Astrocyte (in vitro differentiated cells and primary cell): ENCODE measurements around the gene ABCC8. TPM values are rescaled to one million over a fixed set of nuclear protein-coding genes. Genes with fewer than 3 reads are reported as not detected.

ENCODE experiments used
- DNase-seq: peaks from one replicate; pipeline ENCODE4 v3.0.0-alpha.2; 2010; ENCODE audit warnings: low read depth
- FAIRE-seq: peaks from 2 replicates; lab custom pipeline; 2011; peaks lifted over from hg19 to GRCh38; lab: Jason Lieb, UNC
- H2AFZ ChIP-seq: 2 replicates; pipeline ENCODE4 v1.6.0; 2012; ENCODE audit warnings: low read depth, low read length, inconsistent platforms
- H3K27ac ChIP-seq: 2 replicates; pipeline ENCODE4 v1.5.1; 2011; ENCODE audit warnings: low read depth, low read length, inconsistent platforms
- H3K27me3 ChIP-seq: 2 replicates; pipeline ENCODE4 v1.6.0; 2011; ENCODE audit warnings: low read length, inconsistent platforms; ENCODE audit not compliant: insufficient read depth
- H3K36me3 ChIP-seq: 2 replicates; pipeline ENCODE4 v1.5.1; 2011; ENCODE audit warnings: low read length, inconsistent platforms; ENCODE audit not compliant: insufficient read depth
- H3K4me1 ChIP-seq: 2 replicates; pipeline ENCODE4 v1.5.1; 2011; ENCODE audit warnings: low read length, inconsistent platforms; ENCODE audit not compliant: insufficient read depth
- H3K4me2 ChIP-seq: 2 replicates; pipeline ENCODE4 v1.6.0; 2012; ENCODE audit warnings: low read length, inconsistent platforms
- H3K4me3 ChIP-seq: 2 replicates; pipeline ENCODE4 v1.5.1; 2011; ENCODE audit warnings: low read depth, mild to moderate bottlenecking, low read length, inconsistent platforms; ENCODE audit not compliant: insufficient read depth
- H3K79me2 ChIP-seq: 2 replicates; pipeline ENCODE4 v1.6.0; 2012; ENCODE audit warnings: mild to moderate bottlenecking, low read length, inconsistent platforms; ENCODE audit not compliant: insufficient read depth
- H3K9ac ChIP-seq: 2 replicates; pipeline ENCODE4 v1.6.0; 2012; ENCODE audit warnings: mild to moderate bottlenecking, low read length, inconsistent platforms
- H3K9me3 ChIP-seq: 2 replicates; pipeline ENCODE4 v1.5.1; 2012; ENCODE audit warnings: low read depth, mild to moderate bottlenecking, low read length, inconsistent platforms; ENCODE audit not compliant: insufficient read depth
- H4K20me1 ChIP-seq: 2 replicates; pipeline ENCODE4 v1.6.0; 2012; ENCODE audit warnings: low read length, inconsistent platforms; ENCODE audit not compliant: insufficient read depth
- H3K27ac Mint-ChIP-seq: one replicate; pipeline ENCODE4 v1.8.0; 2021; ENCODE audit warnings: mild to moderate bottlenecking, mixed read lengths; ENCODE audit not compliant: unreplicated experiment
- H3K27me3 Mint-ChIP-seq: one replicate; pipeline ENCODE4 v1.8.0; 2021; ENCODE audit warnings: low read depth, mixed read lengths; ENCODE audit not compliant: unreplicated experiment
- H3K36me3 Mint-ChIP-seq: one replicate; pipeline ENCODE4 v1.8.0; 2021; ENCODE audit warnings: low read depth, mixed read lengths; ENCODE audit not compliant: unreplicated experiment
- H3K4me1 Mint-ChIP-seq: one replicate; pipeline ENCODE4 v1.8.0; 2021; ENCODE audit warnings: low read depth, mixed read lengths; ENCODE audit not compliant: unreplicated experiment
- H3K4me3 Mint-ChIP-seq: one replicate; pipeline ENCODE4 v1.8.0; 2021; ENCODE audit warnings: mild to moderate bottlenecking, moderate library complexity, mixed read lengths; ENCODE audit not compliant: unreplicated experiment
- H3K9me3 Mint-ChIP-seq: one replicate; pipeline ENCODE4 v1.8.0; 2021; ENCODE audit warnings: mild to moderate bottlenecking, mixed read lengths; ENCODE audit not compliant: unreplicated experiment
- EZH2 ChIP-seq: IDR thresholded peaks from 2 replicates; pipeline ENCODE4 v1.6.1; 2012; ENCODE audit warnings: mild to moderate bottlenecking, low read length, inconsistent platforms; ENCODE audit not compliant: insufficient read depth
- total RNA-seq: library from RNA; stranded (reverse); gene quantifications from 2 replicates; pipeline ENCODE4 v1.2.1, GENCODE V29; 2021
- TF ChIP-seq, protein P1 (sequence below): IDR thresholded peaks from 2 replicates; pipeline ENCODE4 v1.5.1; 2011; ENCODE audit warnings: low read depth, mild to moderate bottlenecking, inconsistent platforms, low read length, moderate library complexity; ENCODE audit not compliant: insufficient read depth

The ABCC8 gene
- total RNA-seq, 1 donor from 2014 or later, result not detected

DNA sequence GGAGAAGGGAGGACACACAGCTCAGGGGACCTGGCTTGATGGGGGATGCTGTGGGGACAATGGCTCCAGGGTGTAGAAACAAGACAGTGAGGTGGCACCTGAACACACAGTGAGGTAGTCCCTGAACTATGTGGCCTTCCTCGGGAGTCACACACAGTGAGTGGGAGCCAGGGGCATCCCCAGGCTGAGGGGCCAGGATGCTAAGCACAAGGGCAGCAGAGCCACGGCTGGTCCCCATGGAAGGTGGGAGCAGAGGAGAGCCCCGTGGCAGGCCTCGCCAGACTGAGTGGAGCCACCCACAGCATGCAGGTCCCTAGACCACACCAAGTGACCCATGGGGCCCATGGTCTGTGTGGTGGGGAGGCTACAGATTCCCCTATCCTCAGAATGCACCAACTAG is 26.0 kb upstream of the ABCC8 start:
- H3K36me3 ChIP-seq, result no peaks in the 10 kb centered on the region
- H3K27me3 ChIP-seq, result peaks cover 10% of the 10 kb centered on the region
- no peak for TF ChIP-seq EZH2
- TF ChIP-seq, protein P1, sequence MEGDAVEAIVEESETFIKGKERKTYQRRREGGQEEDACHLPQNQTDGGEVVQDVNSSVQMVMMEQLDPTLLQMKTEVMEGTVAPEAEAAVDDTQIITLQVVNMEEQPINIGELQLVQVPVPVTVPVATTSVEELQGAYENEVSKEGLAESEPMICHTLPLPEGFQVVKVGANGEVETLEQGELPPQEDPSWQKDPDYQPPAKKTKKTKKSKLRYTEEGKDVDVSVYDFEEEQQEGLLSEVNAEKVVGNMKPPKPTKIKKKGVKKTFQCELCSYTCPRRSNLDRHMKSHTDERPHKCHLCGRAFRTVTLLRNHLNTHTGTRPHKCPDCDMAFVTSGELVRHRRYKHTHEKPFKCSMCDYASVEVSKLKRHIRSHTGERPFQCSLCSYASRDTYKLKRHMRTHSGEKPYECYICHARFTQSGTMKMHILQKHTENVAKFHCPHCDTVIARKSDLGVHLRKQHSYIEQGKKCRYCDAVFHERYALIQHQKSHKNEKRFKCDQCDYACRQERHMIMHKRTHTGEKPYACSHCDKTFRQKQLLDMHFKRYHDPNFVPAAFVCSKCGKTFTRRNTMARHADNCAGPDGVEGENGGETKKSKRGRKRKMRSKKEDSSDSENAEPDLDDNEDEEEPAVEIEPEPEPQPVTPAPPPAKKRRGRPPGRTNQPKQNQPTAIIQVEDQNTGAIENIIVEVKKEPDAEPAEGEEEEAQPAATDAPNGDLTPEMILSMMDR, result no peak
- FAIRE-seq (no peak), DNase-seq (no peak)
- Mint-ChIP-seq H3K27ac (no peak overlapping the region), H3K9me3 (no peaks in the 10 kb centered on the region), H3K27me3 (peaks cover 54% of the 10 kb centered on the region), H3K36me3 (no peaks in the 10 kb centered on the region), H3K4me3 (no peak overlapping the region), H3K4me1 (peaks cover under 1% of the 10 kb centered on the region)
- no peak overlapping the region for H2AFZ ChIP-seq
- no peaks in the 10 kb centered on the region for H4K20me1 ChIP-seq
- H3K27ac ChIP-seq, result no peak overlapping the region
- no peak overlapping the region for H3K4me3 ChIP-seq
- H3K4me1 ChIP-seq, result no peaks in the 10 kb centered on the region
- H3K9ac ChIP-seq, result no peak overlapping the region
- no peaks in the 10 kb centered on the region for H3K79me2 ChIP-seq
- H3K4me2 ChIP-seq, result no peak overlapping the region
- H3K9me3 ChIP-seq, result no peaks in the 10 kb centered on the region

DNA sequence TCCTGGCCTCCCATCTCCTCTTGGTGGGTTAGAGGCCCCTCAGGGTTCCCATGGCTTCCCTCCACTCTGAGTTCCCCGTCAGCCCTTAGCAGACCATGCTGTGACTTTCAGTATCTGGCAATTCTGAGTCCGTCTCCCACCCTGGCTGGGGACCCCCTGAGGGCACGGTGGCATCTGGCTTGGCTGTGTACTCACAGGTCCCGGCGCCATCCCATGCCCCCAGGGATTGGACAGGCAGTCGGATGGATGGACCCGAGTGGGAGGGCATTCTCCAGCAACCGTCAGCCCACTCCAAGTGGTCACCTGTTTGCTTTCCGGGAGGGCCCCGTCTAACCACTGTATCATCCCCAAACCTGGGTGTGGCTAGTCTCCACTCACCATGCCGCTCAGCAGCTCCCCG is 24.0 kb upstream of the ABCC8 start:
- H3K9ac ChIP-seq, result no peak overlapping the region
- H3K79me2 ChIP-seq, result no peaks in the 10 kb centered on the region
- DNase-seq (no peak), FAIRE-seq (no peak)
- H3K36me3 ChIP-seq, result no peaks in the 10 kb centered on the region
- no peak overlapping the region for H3K27ac ChIP-seq
- H3K4me1 ChIP-seq, result no peaks in the 10 kb centered on the region
- no peak overlapping the region for H3K4me3 ChIP-seq
- no peak overlapping the region for H3K4me2 ChIP-seq
- TF ChIP-seq, protein P1, result no peak
- no peak for TF ChIP-seq EZH2
- Mint-ChIP-seq H3K27ac (no peak overlapping the region), H3K9me3 (peaks cover 3% of the 10 kb centered on the region), H3K4me3 (no peak overlapping the region), H3K4me1 (no peaks in the 10 kb centered on the region), H3K27me3 (peaks cover 64% of the 10 kb centered on the region), H3K36me3 (peaks cover 3% of the 10 kb centered on the region)
- no peaks in the 10 kb centered on the region for H4K20me1 ChIP-seq
- no peak overlapping the region for H2AFZ ChIP-seq
- H3K27me3 ChIP-seq, result peaks cover 7% of the 10 kb centered on the region
- no peaks in the 10 kb centered on the region for H3K9me3 ChIP-seq

DNA sequence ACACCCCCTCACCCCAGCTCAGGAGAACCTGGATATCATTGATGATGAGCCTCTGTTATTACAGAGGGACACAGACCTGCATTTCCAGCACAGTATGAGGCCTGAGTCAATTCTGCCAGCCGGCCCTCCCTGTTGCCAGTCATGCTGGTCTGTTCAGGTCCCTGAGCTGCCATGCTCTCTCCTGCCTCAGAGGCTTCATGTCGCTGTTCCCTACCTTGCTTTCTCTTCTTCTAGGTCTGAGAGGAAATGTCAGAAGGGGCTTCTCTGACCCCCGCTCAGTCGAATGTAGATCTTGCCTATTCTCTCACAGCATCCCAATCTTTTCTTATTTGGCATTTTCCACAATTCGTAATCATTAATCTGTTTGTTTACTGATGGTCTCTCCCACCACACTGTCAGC is 21.8 kb upstream of the ABCC8 start:
- Histone ChIP-seq H3K27ac (no peak overlapping the region), H3K27me3 (peaks cover 7% of the 10 kb centered on the region), H3K9ac (no peak overlapping the region), H3K36me3 (no peaks in the 10 kb centered on the region), H3K4me3 (no peak overlapping the region), H3K79me2 (no peaks in the 10 kb centered on the region), H3K4me2 (no peak overlapping the region), H3K4me1 (no peaks in the 10 kb centered on the region), H4K20me1 (no peaks in the 10 kb centered on the region), H2AFZ (no peak overlapping the region), H3K9me3 (no peaks in the 10 kb centered on the region)
- Mint-ChIP-seq H3K4me1 (no peaks in the 10 kb centered on the region), H3K4me3 (no peak overlapping the region), H3K36me3 (peaks cover 3% of the 10 kb centered on the region), H3K27me3 (peaks cover 67% of the 10 kb centered on the region), H3K27ac (no peak overlapping the region), H3K9me3 (peaks cover 5% of the 10 kb centered on the region)
- DNase-seq, result no peak
- TF ChIP-seq EZH2, result no peak
- TF ChIP-seq, protein P1, result peak; percentile 18
- no peak for FAIRE-seq
